Measurements from ENCODE around the gene AMPH.

AMPH gene

GRCh38 chr7:38463277-38464225 lies 167.6 kb downstream of the AMPH start:
- peak; percentile 60 for DNase-seq (ENCODE audit: low read depth)

- no peak for DNase-seq (ENCODE audit: low read depth)
Observed at GRCh38 chr7:38462819-38463218, 168.4 kb downstream of the AMPH start.

GRCh38 chr7:38461887-38462286 lies 169.3 kb downstream of the AMPH start:
- DNase-seq (ENCODE audit: low read depth) = no peak

- no peak for DNase-seq (ENCODE audit: low read depth)
Observed at GRCh38 chr7:38453826-38454225, 177.3 kb downstream of the AMPH start.

- peak; percentile 26 for DNase-seq (ENCODE audit: low read depth)
Observed at GRCh38 chr7:38453168-38453567, 178.0 kb downstream of the AMPH start.

GRCh38 chr7:38452681-38453108 lies 178.5 kb downstream of the AMPH start:
- DNase-seq (ENCODE audit: low read depth) = peak; percentile 71

GRCh38 chr7:38451840-38452239 lies 179.3 kb downstream of the AMPH start:
- peak; percentile 44 for DNase-seq (ENCODE audit: low read depth)

- no peak for DNase-seq (ENCODE audit: low read depth)
Observed at GRCh38 chr7:38448584-38449234, 182.5 kb downstream of the AMPH start.

GRCh38 chr7:38448054-38448453 lies 183.1 kb downstream of the AMPH start:
- DNase-seq (ENCODE audit: low read depth) = peak; percentile 20

GRCh38 chr7:38438970-38439369 lies 192.2 kb downstream of the AMPH start:
- DNase-seq (ENCODE audit: low read depth) = no peak

- DNase-seq (ENCODE audit: low read depth) = no peak
Observed at GRCh38 chr7:38432671-38433070, 198.5 kb downstream of the AMPH start.

- DNase-seq (ENCODE audit: low read depth) = no peak
Observed at GRCh38 chr7:38432080-38432479, 199.1 kb downstream of the AMPH start.

- DNase-seq (ENCODE audit: low read depth) = no peak
Observed at GRCh38 chr7:38429057-38429456, 202.1 kb downstream of the AMPH start.

- no peak for DNase-seq (ENCODE audit: low read depth)
Observed at GRCh38 chr7:38428041-38428440, 203.1 kb downstream of the AMPH start.

- DNase-seq (ENCODE audit: low read depth) = no peak
Observed at GRCh38 chr7:38427279-38427955, 203.8 kb downstream of the AMPH start.

- no peak for DNase-seq (ENCODE audit: low read depth)
Observed at GRCh38 chr7:38425509-38425908, 205.7 kb downstream of the AMPH start.

GRCh38 chr7:38424750-38425463 lies 206.3 kb downstream of the AMPH start:
- DNase-seq (ENCODE audit: low read depth) = no peak

GRCh38 chr7:38413784-38414183 lies 217.4 kb downstream of the AMPH start:
- no peak for DNase-seq (ENCODE audit: low read depth)

GRCh38 chr7:38411404-38411803 lies 219.8 kb downstream of the AMPH start:
- peak; percentile 11 for DNase-seq (ENCODE audit: low read depth)

GRCh38 chr7:38410056-38410455 lies 221.1 kb downstream of the AMPH start:
- no peak for DNase-seq (ENCODE audit: low read depth)

GRCh38 chr7:38409531-38409930 lies 221.6 kb downstream of the AMPH start:
- DNase-seq (ENCODE audit: low read depth) = no peak

- peak; percentile 54 for DNase-seq (ENCODE audit: low read depth)
Observed at GRCh38 chr7:38398725-38399321, 232.3 kb downstream of the AMPH start.

Data from EH (cell line).